PC-3 (cell line): Measurements from ENCODE around the gene DTNB. TPM values are rescaled to one million over a fixed set of nuclear protein-coding genes. Genes with fewer than 3 reads are reported as not detected.
A peak's percentile ranks its signal among the peaks of the same experiment; 100 is the strongest.

Source experiments
- ATAC-seq: fragments of 200-7000 bp; cut with Tn5 transposase; 2 replicates; pipeline ENCODE4 v1.9.1; 2020; ENCODE audit warnings: mild to moderate bottlenecking, moderate library complexity
- BruUV-seq: library from RNA; stranded (reverse); fragments of 400-500 nt; replicated peaks from 2 replicates; lab custom pipeline; 2021; lab: Mats Ljungman, UMichigan
- CTCF ChIA-PET: fragments of 300-600 bp; sonication (Branson Sonifier 250); formaldehyde crosslinking; loops from one replicate; lab custom pipeline; 2022; ENCODE audit warnings: antibody characterized with exemption; lab: Charles Lee
- POLR2A ChIA-PET: fragments of 300-600 bp; sonication (Branson Sonifier 250); formaldehyde crosslinking; loops from one replicate; lab custom pipeline; 2022; ENCODE audit warnings: antibody characterized with exemption; ENCODE audit not compliant: unreplicated experiment; lab: Charles Lee
- DNase-seq: peaks from one replicate; pipeline ENCODE4 v3.0.0-alpha.2; 2015
- H2AFZ ChIP-seq: fragments of 300-600 bp; sonication (generic); 2 replicates; pipeline ENCODE4 v1.6.0; 2016; ENCODE audit warnings: antibody characterized with exemption, low read length
- H3F3A ChIP-seq: fragments of 300-600 bp; sonication (generic); one replicate; pipeline ENCODE4 v1.6.0; 2017; ENCODE audit warnings: antibody characterized with exemption, low read length, control low read depth, mild to moderate bottlenecking; ENCODE audit not compliant: unreplicated experiment
- H3K27ac ChIP-seq: fragments of 300-600 bp; sonication (generic); 2 replicates; pipeline ENCODE4 v1.5.1; 2016; ENCODE audit warnings: mild to moderate bottlenecking, low read length
- H3K27me3 ChIP-seq: fragments of 300-600 bp; sonication (generic); 2 replicates; pipeline ENCODE4 v1.6.1; 2016; ENCODE audit warnings: low read length, mixed read lengths
- H3K36me3 ChIP-seq: fragments of 300-600 bp; sonication (generic); 2 replicates; pipeline ENCODE4 v1.6.1; 2016; ENCODE audit warnings: low read depth, mixed run types, low read length, mixed read lengths
- H3K4me1 ChIP-seq: fragments of 300-600 bp; sonication (generic); 2 replicates; pipeline ENCODE4 v1.5.1; 2016; ENCODE audit warnings: low read length; ENCODE audit not compliant: insufficient read depth
- H3K4me2 ChIP-seq: fragments of 300-600 bp; sonication (generic); 2 replicates; pipeline ENCODE4 v1.6.0; 2016; ENCODE audit warnings: low read length
- H3K4me3 ChIP-seq: fragments of 300-600 bp; sonication (generic); 2 replicates; pipeline ENCODE4 v1.5.1; 2016; ENCODE audit warnings: mild to moderate bottlenecking, low read length, mixed read lengths
- H3K79me2 ChIP-seq: fragments of 300-600 bp; sonication (generic); 2 replicates; pipeline ENCODE4 v1.6.1; 2017; ENCODE audit warnings: low read length, mixed read lengths
- H3K9ac ChIP-seq: fragments of 300-600 bp; sonication (generic); 2 replicates; pipeline ENCODE4 v1.6.0; 2016; ENCODE audit warnings: mild to moderate bottlenecking, low read length
- H3K9me2 ChIP-seq: fragments of 300-600 bp; sonication (generic); replicated peaks from 2 replicates; pipeline ENCODE4 v1.6.1; 2016; ENCODE audit warnings: mixed run types, low read length, mixed read lengths
- H3K9me3 ChIP-seq: fragments of 300-600 bp; sonication (generic); 2 replicates; pipeline ENCODE4 v1.6.1; 2016; ENCODE audit warnings: low read length, mixed read lengths
- H4K20me1 ChIP-seq: fragments of 300-600 bp; sonication (generic); 2 replicates; pipeline ENCODE4 v1.6.1; 2016; ENCODE audit warnings: low read length, mixed read lengths
- CTCF ChIP-seq: fragments of 300-600 bp; sonication (generic); conservative IDR thresholded peaks from 2 replicates; pipeline ENCODE4 v1.5.1; 2017; ENCODE audit warnings: antibody characterized with exemption, low read depth, mild to moderate bottlenecking, low read length
- EZH2 ChIP-seq: fragments of 300-600 bp; sonication (generic); IDR thresholded peaks from one replicate; pipeline ENCODE4 v1.6.1; 2017; ENCODE audit warnings: antibody characterized with exemption, mild to moderate bottlenecking, low read length; ENCODE audit not compliant: unreplicated experiment
- EZH2phosphoT487 ChIP-seq: fragments of 300-600 bp; sonication (generic); IDR thresholded peaks from 2 replicates; pipeline ENCODE4 v1.6.1; 2018; ENCODE audit warnings: mild to moderate bottlenecking, antibody characterized with exemption, low read length, borderline replicate concordance
- intact Hi-C: fragments of 100-400 bp; cut with micrococcal nuclease; formaldehyde crosslinking; loops from 2 replicates; pipeline ENCODE4 v1.9.0; 2023
- total RNA-seq: library from RNA; depleted of rRNA; stranded (reverse); fragments of >200 nt; gene quantifications from 2 replicates; pipeline ENCODE4 v1.2.3, GENCODE V29; 2014

The DTNB gene
- total RNA-seq, 1 experiment from 2014 or later = 23.1 TPM

DNA sequence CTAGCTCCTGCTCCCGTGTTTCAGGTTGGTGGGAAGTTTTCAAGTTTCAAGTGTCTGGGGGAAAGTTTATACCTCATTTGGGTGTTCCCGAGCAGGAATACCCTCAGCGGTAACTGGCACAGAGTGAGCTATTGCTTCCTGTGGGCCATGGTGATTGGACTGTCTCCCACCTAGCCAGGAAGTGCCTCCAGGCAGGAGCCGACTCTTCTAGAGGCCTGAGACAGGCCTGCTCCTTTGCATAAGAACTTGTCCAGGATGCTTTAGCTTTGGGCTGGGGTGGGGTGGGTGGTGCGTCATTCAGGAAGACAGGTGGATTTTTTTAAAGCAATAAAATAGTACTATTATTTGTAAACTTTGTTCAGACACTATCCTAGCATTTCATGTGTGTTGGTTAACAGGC is 308.1 kb downstream of the DTNB start:
- intact Hi-C loops = no loop called here
- no peak for TF ChIP-seq CTCF
- no peak for TF ChIP-seq EZH2phosphoT487
- no peak for TF ChIP-seq EZH2
- Histone ChIP-seq H3K9ac (no peak overlapping the region), H3F3A (no peaks in the 10 kb centered on the region), H3K36me3 (no peaks in the 10 kb centered on the region), H2AFZ (peak overlapping the region; percentile 27), H3K27ac (peak overlapping the region; percentile 47), H3K79me2 (no peaks in the 10 kb centered on the region), H3K4me2 (peak overlapping the region; percentile 49), H3K4me3 (no peak overlapping the region), H3K9me2 (no peaks in the 10 kb centered on the region), H3K27me3 (no peaks in the 10 kb centered on the region), H3K4me1 (peaks cover 22% of the 10 kb centered on the region), H4K20me1 (no peaks in the 10 kb centered on the region), H3K9me3 (no peaks in the 10 kb centered on the region)
- no TSS peak for BruUV-seq
- POLR2A ChIA-PET = no interaction called here
- DNase-seq (peak; percentile 69), ATAC-seq (peak; percentile 34)
- CTCF ChIA-PET = no interaction called here

- BruUV-seq = no TSS peak
- no peak for ATAC-seq
- intact Hi-C loops = loop anchor here (5.0 kb wide), 1 partner anchor 204 kb away; no protein-coding TSS in a partner anchor
These were observed 309.6 kb downstream of the DTNB start for GRCh38 chr2:25363733-25364132.

More at GRCh38 chr2:25363733-25364132, 309.6 kb downstream of the DTNB start:
- Histone ChIP-seq H3K36me3 (no peaks in the 10 kb centered on the region), H3K79me2 (no peaks in the 10 kb centered on the region), H3K4me1 (peaks cover 22% of the 10 kb centered on the region), H2AFZ (no peak overlapping the region), H3K9me2 (no peaks in the 10 kb centered on the region), H3F3A (no peaks in the 10 kb centered on the region), H3K27me3 (no peaks in the 10 kb centered on the region), H3K9ac (no peak overlapping the region), H3K4me3 (no peak overlapping the region), H4K20me1 (no peaks in the 10 kb centered on the region), H3K4me2 (no peak overlapping the region), H3K9me3 (no peaks in the 10 kb centered on the region), H3K27ac (no peak overlapping the region)
- TF ChIP-seq CTCF (no peak), EZH2phosphoT487 (no peak), EZH2 (no peak)
- CTCF ChIA-PET = interaction anchor here (0.6 kb wide), 1 partner anchor 881 kb away, joined by 4 read pairs; no protein-coding TSS in a partner anchor
- POLR2A ChIA-PET = no interaction called here
- DNase-seq = no peak
